ENCODE data around the gene ARHGAP26.

The ARHGAP26 gene

DNA sequence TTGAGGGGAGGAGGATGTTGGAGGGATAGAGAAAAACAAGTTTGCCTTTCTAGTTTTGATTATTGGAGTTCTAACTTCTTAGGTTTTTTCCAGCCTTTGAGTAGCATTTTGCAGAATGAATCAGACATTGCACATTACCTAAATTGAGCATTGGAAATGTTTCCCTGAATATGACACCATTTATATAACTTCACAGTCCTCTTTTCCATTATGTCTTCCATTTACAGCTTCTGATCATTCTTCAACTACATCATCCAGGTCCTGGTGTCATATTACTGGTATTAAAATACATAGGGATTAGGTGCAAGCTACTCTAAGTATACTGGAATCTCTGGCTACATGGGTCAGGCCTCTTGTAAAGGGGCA is 286.1 kb downstream of the ARHGAP26 start:
- no peak for DNase-seq (ENCODE audit: low read depth in 4 of 4, low spot score in 1 of 4)

DNA sequence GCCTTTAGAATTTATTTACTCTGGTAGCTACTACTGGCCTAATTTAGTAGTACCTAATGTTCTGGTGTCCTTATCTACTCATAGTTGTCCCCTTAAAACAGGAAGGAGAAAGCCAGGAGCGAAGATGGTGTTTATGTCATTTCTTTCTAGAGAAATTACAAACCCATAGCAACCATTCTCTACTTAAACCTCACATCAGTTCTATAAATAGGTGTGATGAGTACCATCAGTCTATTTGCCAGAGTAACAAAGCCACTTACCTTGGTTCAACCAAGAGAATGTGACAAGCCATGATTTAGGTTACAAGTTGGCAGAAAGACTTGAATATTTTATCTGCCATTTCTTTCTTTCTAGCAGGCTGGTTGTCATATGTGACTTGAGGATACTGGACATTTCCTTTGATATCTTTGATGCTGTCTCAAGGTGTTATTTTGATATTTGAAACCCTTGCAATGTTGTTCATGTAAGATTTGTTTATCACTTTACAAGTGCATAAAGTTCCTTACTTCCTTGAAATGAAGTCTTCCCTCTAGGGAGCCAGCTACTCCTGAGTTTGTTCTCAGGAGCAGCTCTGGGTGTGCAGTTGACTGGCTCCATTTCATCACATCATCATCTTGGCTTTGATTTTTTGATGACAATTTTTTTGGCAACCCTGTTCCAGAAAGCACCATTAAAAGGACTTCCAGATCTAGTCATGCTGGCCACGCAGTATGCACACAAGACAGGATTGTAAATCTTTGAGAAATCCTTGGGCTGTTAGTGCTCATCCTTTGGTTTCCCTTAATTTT is 286.8 kb downstream of the ARHGAP26 start:
- no peak for DNase-seq (ENCODE audit: low read depth in 4 of 4, low spot score in 1 of 4)

DNA sequence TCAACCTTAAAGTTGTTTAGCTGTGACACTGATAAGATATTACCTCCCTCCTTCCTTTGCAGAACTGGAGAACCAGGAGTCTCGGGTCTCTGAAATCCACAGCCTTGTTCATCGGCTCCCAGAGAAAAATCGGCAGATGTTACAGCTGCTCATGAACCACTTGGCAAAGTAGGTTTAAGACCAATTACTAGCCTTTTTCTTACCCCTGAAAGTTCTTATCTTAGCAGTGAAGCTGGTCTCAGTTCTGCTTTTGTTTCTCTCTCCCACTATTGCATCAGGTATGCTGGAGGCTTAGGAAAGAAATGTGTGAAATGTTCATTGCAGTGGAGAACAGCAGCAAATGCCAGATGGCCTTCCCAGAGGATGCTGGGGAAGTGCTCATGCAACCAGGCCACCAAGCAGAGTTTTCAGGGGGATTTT is 287.4 kb downstream of the ARHGAP26 start:
- DNase-seq (ENCODE audit: low read depth in 4 of 4, low spot score in 1 of 4): no peak

DNA sequence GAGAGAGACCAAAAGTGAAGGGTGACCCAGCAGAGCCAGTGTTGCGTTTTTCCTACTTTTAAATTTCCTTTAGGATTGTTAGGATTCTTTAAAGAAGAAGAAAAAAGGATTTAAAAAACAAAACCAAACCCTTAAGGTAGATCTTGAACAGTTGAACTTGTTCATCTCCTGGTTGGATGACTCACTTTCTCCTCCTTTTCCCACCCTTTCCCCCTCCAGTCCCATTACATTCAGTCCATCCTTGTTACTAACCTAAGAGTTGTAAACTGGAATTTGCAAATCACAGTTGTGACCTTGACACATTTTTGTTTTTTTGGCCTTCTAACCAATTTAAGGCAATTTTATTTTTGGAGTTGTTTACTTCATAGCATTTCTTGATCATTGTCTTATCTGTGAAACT is 289.2 kb downstream of the ARHGAP26 start:
- DNase-seq (ENCODE audit: low read depth in 4 of 4, low spot score in 1 of 4): no peak

DNA sequence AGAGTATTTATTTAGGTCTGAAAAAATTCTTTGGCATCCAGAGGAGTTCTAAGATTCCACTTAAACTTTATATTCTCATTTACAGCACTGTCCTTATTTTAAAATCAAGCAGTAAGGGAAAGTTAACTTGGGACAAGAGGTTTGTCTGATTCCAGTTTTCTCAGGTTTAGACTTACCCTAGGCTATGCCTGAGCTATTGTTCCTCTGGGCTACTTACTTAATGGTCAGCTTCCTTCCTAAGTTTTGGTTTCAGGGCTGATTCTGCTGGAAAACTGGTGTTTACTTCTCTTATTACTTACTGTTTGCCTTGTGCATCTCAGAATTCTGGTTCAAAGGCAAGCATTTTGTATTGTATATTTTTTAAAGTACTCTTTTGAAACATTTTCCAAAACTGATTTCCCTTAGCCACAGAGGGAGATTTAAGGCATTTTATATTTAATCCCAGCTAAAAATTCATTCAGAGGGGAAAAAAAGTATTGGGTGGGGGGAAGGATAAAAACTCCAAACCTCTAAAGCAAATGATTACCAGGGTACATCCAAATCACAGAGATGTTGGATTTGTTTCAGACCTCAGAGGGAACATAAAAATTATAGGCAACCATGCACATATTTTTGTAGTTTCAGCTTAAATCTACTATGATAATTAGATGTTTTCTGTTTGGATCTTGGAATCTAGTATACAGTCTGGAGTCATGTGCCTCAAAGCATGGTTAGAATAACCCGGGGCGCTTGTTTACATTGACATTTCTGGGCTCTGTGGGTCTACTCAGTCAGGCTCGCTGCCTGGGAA is 290.0 kb downstream of the ARHGAP26 start:
- no peak for DNase-seq (ENCODE audit: low read depth in 4 of 4, low spot score in 1 of 4)

DNA sequence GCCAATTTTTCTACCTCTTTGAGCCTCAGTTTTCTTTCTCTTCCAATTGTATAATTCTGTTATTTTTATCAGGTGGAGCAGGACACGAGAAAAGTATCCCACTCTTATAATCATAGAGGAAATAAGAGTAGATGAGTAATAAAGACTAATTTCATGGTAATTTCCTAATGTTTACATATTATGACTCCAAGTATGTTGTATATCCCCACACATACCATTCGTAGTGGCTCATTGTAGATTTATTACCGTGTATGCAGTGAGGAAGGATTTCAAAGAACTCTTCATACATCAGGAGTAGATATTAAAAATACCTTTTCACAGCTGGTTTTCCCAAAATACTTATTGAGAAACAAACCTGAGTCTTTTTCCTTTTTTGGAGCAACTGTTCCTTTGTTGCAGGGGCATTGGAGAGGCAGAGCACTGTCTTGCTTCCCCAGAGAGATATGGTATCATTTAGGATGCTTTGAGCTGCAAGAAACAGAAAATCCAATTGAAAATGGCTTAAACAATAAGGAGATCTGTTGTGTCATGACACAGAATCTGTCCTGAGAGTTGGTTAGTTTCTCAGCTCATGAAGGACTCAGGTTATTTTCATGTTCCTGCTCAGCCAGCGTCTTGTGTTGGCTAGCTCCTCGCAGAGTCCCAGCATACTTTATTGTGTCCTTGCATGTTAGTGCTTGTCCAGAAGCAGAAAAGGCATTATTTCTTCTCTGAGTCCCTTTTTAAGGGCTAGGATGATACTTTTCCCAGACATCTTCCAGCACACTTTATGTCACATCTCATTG is 291.2 kb downstream of the ARHGAP26 start:
- no peak for DNase-seq (ENCODE audit: low read depth in 4 of 4, low spot score in 1 of 4)

DNA sequence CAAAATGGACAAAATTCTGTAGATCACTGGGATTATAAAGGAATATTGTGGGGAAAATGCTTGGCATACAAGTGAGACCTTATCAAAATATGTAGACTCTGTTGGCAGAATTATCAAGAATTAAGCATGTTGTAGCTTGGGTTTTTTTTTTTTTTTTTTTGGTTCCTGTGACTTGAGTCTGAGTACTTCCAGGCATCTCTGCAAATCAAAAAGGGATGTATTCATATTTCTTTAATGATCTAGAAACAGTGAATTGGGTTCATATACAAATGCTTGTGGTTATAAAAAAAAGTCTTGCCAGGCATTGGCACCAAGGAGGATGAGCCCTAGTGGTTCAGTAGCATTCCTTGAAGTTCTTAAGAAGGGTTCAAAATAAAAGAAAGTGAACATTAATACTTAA is 292.2 kb downstream of the ARHGAP26 start:
- no peak for DNase-seq (ENCODE audit: low read depth in 4 of 4, low spot score in 1 of 4)

DNA sequence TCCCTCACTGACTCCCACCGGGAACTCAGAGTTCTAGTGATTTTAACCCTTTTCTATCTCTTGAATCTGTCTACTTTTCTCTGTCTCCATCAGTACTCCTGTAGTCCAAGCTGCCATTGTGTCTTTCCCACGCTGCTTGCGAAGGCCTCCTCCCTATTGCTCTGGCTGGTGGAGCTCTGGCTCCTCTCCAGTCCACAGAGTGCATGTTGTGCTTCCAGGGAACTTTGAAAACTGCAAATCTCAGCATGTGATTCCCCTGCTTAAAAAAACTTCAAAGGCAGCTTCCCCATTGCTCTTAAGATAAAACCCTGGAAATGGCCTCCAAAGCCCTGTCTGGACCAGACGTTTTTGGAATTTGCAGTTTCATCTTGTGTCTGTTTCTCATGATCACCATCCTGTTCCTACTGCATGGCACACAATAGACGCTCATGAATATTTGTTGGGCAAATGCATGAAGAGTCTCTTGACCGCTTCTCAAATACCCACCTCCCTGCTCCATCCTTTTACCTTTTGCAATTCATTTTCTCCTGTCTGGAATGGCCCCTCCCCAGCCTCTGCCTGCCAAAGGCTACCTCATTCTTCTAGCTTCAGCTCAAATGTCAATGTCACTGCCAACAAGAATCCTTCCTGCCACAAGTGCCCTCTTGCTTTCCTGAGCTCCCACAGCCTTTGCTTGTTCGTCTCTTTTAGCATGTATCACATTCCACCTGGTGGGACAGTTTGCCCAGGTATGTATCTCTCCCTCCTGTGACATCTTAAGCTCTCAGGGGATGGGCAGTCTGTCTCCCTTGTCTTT is 293.2 kb downstream of the ARHGAP26 start:
- DNase-seq (ENCODE audit: low read depth in 4 of 4, low spot score in 1 of 4): no peak

DNA sequence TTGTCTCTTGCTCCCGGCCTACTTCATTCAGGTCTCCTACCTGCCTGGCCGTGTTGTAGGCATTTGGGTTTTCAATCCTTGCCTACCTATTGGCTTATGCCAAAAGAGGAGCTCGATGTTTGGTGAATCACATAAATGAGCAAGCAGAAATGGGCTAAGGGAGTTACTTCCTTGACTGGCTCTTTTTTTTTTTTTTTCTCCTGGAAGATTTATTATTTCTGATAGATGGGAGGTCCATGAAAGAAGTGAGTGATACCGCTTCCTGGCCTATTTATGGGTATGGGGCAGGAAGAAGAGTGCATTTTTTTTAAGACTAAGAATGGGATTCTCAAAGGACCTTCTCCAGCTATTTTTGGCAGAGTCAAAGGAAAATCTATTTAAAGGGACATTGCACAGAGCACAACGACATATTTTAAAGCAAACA is 294.1 kb downstream of the ARHGAP26 start:
- DNase-seq (ENCODE audit: low read depth in 4 of 4, low spot score in 1 of 4): no peak

DNA sequence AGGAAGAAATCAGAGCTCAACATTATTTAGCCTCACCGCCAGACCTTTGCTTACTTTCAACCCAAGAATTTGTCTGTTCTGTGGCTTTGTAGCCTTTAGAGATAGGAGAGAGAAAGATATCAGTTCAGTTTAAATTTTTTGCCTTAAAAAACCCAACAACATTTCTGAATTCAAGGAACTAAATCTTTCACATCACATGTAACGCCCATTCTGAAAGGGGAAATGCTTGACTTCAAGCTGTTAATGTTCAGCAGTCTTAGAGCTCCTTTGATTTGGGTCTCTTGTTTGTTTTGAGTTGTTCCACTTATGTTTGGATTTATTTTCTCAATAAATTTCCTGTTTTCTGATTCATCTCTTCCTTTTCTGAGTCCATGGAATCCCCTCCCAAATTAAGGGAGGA is 294.5 kb downstream of the ARHGAP26 start:
- no peak for DNase-seq (ENCODE audit: low read depth in 4 of 4, low spot score in 1 of 4)

DNA sequence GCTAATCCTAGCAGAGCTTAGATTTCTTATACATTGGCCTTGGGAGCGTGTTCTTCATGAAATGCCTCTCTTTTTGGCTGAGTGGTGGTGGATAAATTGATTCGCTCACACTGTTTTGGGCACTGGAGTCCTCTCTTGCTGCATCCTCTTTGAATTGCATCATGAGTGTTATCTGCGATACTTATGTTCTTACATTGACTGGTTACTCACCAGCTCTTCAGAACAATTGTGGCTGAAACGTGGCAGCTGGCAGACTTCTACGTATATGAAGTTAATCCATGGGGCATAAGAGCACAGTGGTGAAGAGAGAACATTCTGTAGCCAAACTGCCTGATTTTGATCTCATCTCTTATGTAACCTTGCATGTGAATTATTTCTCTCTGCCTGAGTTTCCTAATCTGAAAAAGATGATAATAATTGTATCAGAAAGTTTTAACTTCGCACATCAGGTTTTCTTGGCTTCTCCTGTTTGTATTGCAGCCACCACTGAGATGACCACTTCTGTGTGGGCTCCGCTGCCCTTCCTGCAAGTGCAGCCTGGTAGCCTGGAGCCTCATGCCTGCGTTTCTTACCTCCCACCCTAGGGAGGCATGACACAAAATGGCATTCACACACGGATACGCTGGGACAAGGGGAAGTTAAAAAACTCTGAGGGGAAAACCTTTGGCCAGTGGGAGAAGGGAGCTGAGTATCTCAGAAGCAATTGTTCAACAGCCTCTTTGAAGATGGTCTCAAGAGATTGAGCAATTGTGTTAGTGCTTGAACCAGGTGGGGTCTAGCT is 295.2 kb downstream of the ARHGAP26 start:
- DNase-seq (ENCODE audit: low read depth in 4 of 4, low spot score in 1 of 4): no peak

DNA sequence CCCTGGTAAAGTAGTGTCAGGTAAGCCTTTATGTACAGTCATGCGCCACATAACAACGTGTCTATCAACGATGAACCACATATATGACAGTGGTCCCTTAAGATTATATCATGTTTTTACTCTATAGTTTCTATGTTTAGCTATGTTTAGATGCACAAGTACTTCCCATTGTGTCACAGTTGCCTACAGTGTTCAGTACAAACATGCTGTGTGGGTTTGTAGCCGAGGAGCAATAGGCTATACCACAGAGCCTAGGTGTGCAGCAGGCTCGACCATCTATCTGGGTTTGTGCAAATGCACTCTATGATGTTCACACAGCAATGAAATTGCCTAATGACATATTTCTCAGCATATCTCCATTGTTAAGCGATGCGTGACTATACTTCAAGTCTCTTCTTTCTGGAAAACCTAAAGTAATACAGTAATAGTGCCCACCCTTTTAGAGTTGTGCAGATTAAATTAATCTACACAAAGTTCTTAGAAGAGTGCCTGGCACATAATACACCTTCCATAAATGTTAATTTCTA is 295.9 kb downstream of the ARHGAP26 start:
- DNase-seq (ENCODE audit: low read depth in 4 of 4, low spot score in 1 of 4): no peak

DNA sequence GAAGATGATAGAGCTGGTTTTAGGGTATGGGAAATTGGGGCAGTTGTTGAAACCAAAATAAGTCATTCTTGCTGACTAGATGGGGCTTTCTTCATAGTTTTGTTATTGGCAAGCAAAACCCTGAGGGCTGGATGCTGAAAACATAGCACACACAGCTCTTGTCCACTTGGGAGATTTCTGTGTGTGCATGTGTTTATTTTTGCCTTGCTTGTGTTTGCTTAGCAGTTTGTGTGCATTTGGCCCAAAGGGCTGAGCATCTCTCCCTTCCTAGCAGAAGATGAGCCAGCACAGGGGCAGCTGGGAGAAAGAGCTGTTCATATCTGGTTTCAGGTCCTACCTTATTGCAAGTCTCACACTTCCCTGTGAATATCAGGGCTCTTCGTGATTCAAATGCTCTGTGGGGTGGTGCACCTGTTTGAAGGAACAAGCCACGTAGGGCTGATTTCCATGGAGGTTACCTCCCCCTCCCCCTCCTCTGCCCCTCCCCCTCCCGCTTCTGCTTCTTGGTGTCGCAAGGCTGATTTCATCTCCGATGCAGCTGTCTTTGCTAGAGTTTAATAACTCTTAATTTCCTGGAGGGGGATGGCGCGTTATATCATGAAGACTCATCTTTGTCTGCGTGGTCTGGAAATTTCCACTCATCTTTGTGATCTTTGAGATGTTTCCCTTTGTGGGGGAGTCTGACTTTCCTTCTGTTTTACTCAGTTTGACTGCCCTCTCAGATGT is 296.5 kb downstream of the ARHGAP26 start:
- DNase-seq (ENCODE audit: low read depth in 4 of 4, low spot score in 1 of 4): peak in 3 of 4 experiments; percentile 4 to 29 (median 9)

DNA sequence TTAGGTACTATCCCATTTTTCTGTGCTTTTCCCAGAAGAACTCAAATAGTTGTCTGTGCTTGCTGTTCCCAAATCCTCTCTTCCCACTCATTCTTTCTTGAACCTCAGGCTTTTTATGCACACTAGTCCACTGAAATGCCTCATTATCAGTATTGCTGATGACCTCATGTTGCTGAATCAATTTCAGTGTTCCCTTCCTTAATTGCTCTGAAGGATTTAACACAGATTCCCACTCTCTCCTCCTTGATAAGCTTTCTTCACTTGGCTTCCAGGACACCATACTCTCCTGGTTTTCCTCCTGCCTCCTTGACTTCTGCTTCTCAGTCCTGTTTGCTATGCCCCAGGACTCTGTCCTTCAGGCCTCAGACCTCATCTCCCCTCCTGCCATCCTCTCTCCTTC is 298.5 kb downstream of the ARHGAP26 start:
- DNase-seq (ENCODE audit: low read depth in 4 of 4, low spot score in 1 of 4): no peak

DNA sequence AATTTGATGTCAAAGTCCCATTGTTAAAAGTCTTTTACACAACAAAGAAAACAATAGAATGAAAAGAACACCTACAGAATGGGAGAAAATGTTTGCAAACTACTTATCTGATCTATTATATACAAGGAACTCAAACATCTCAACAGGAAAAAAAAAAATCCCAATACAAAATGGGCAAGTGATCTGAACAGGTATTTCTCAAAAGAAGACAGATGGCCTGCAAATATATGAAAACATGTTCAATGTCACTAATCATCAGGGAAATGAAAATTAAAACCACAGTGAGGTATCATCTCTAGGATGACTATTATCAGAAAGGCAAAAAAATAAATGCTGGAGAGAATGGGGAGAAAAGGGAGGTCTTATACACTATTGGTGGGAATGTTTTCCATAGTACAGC is 301.8 kb downstream of the ARHGAP26 start:
- no peak for DNase-seq (ENCODE audit: low read depth in 4 of 4, low spot score in 1 of 4)

DNA sequence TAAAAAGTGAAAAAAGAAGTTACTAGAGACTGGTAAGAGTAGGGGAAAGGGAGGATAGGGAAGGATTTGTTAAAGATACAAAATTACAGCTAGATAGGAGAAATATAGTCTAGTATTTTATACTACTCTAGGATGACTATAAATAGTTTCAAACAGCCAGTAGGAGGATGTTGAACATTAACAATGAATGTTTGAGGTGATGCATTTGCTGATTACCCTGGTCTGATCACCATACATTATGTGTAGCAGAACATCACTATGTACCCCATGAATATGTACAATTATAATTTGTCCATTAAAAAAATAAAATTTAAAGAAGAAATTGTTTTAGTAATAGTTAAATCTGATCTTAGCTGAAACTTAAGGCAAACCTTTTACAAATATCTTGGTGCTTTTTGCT is 302.6 kb downstream of the ARHGAP26 start:
- DNase-seq (ENCODE audit: low read depth in 4 of 4, low spot score in 1 of 4): no peak

DNA sequence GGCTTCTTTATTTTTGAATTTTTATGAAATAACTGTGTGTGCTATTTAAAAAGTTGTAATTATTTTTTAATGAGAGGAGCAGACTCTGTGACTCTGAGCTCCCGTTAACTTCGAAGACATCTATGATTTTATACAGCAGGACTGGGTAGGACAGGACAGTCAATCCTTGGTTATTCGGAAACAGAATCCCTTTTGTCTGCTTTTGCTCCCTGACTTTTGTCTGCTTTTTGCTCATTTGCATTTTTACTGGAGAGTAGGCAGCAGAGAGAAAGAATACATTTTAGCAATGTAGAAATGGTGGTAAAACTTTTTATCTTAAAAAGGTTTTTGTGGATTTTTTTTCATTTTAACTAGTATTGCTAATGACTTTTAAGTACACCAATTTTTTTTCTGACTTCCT is 303.6 kb downstream of the ARHGAP26 start:
- no peak for DNase-seq (ENCODE audit: low read depth in 4 of 4, low spot score in 1 of 4)

DNA sequence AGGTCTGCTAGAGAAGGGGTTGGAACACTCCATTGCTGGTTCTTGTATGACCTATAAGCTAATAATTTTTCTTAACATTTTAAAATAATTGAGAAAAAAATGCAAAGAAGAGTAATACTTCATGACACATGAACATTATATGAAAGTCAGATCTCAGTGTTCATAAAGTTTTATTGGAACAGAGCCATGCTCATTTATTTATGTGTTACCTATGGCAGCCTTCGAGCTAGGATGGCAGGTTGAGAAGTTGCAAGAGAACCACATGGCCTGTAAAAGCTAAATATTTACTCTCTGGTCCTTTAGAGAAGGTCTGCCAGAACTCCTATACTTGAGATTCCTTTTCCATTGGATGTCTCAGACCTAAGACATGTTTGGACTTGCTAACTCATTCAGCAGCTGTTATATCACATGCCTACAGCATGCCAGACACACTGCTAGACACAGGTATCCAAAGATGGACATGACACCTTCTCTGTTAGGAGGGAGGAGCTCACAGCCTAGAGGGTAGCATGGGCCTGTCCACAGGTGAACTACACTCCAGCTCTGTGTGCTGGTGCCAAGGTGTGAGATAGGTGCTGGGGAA is 304.3 kb downstream of the ARHGAP26 start:
- no peak for DNase-seq (ENCODE audit: low read depth in 4 of 4, low spot score in 1 of 4)

DNA sequence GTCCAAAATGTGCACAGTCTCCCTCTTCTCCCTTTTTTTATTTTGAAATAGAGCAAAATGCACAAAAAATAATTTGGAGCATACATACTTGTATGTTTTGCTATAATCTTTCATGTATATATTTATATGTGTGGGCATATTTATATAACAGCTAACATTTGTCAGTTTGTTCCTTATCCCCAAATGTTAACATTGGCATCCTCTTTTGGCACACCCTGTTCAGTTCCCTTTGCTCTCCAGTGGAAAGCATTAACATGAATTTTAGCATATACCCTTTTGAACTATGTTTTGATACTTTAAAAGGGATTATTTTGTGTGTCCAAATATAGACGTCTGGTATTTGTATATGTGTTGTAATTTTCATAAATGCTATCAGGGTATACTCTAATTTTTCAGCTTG is 306.2 kb downstream of the ARHGAP26 start:
- DNase-seq (ENCODE audit: low read depth in 4 of 4, low spot score in 1 of 4): no peak
